ENCODE results near the gene GDE1. TPM values are rescaled to one million over a fixed set of nuclear protein-coding genes. Genes with fewer than 3 reads are reported as not detected.

Gene GDE1
- total RNA-seq, 1 experiment from 2014 or later, result 45.6 TPM

GRCh38 chr16:19522760-19523159, 862 bp upstream of the GDE1 start:
- CTCF ChIA-PET, result no interaction called here

GRCh38 chr16:19522397-19522732, 467 bp upstream of the GDE1 start:
- no peaks in the 10 kb centered on the region for H3K9me2 ChIP-seq (replicated peaks; ENCODE audit: low read length)
- 0 out of 2 replicates have a peak, but pooled peaks cover 4% of the 10 kb centered on the region for H4K20me1 ChIP-seq (ENCODE audit: low read length)
- CTCF ChIA-PET, result no interaction called here
- TF ChIP-seq EZH2phosphoT487 (IDR thresholded peaks at IDR 0.05; ENCODE audit: borderline replicate concordance, low read length), result no peak
- no peak for TF ChIP-seq CTCF (conservative IDR thresholded peaks at IDR 0.05; ENCODE audit: low read depth, low read length)
- no peak for TF ChIP-seq EZH2 (IDR thresholded peaks at IDR 0.05; ENCODE audit: low read length, unreplicated experiment)
- H3K36me3 ChIP-seq (ENCODE audit: low read depth, low read length), result no peaks in the 10 kb centered on the region
- peaks cover 54% of the 10 kb centered on the region for H3K4me1 ChIP-seq (ENCODE audit: insufficient read depth, low read length)
- no peak overlapping the region for H3K27ac ChIP-seq (ENCODE audit: low read length)
- H3K4me3 ChIP-seq (ENCODE audit: low read length), result peak overlapping the region; percentile 94; the same call in 1 of the 2 replicates
- POLR2A ChIA-PET (ENCODE audit: unreplicated experiment), result no interaction called here
- no peak for ATAC-seq
- no peak overlapping the region for H3K9ac ChIP-seq (ENCODE audit: low read length)
- BruUV-seq (replicated peaks), result no TSS peak
- peak; percentile 16 for DNase-seq
- peaks cover 68% of the 10 kb centered on the region for H3K79me2 ChIP-seq (ENCODE audit: low read length)
- no peaks in the 10 kb centered on the region for H3K27me3 ChIP-seq (ENCODE audit: low read length)
- peak overlapping the region; percentile 98 for H3K4me2 ChIP-seq (ENCODE audit: low read length)
- intact Hi-C loops (cut with micrococcal nuclease), result loop anchor here (5.0 kb wide), 1 partner anchor 35 kb away; the partner anchor contains the start of gene VPS35L
- peak overlapping the region; percentile 68; the same call in 1 of the 2 replicates for H2AFZ ChIP-seq (ENCODE audit: low read length)
- H3K9me3 ChIP-seq (ENCODE audit: low read length), result no peaks in the 10 kb centered on the region
- no peaks in the 10 kb centered on the region for H3F3A ChIP-seq (ENCODE audit: low read length, unreplicated experiment)

More at GRCh38 chr16:19522760-19523159, 862 bp upstream of the GDE1 start:
- H3K27me3 ChIP-seq (ENCODE audit: low read length), result no peaks in the 10 kb centered on the region
- H2AFZ ChIP-seq (ENCODE audit: low read length), result peak overlapping the region; percentile 68; the same call in 1 of the 2 replicates
- POLR2A ChIA-PET (ENCODE audit: unreplicated experiment), result no interaction called here
- no peak overlapping the region for H3K27ac ChIP-seq (ENCODE audit: low read length)
- H3K4me2 ChIP-seq (ENCODE audit: low read length), result no peak overlapping the region
- ATAC-seq, result no peak
- no peak for DNase-seq
- TF ChIP-seq EZH2phosphoT487 (IDR thresholded peaks at IDR 0.05; ENCODE audit: borderline replicate concordance, low read length) (no peak), CTCF (conservative IDR thresholded peaks at IDR 0.05; ENCODE audit: low read depth, low read length) (no peak), EZH2 (IDR thresholded peaks at IDR 0.05; ENCODE audit: low read length, unreplicated experiment) (no peak)
- no peak overlapping the region for H3K9ac ChIP-seq (ENCODE audit: low read length)
- H3K4me3 ChIP-seq (ENCODE audit: low read length), result no peak overlapping the region
- H4K20me1 ChIP-seq (ENCODE audit: low read length), result 0 out of 2 replicates have a peak, but pooled peaks cover 4% of the 10 kb centered on the region
- H3K36me3 ChIP-seq (ENCODE audit: low read depth, low read length), result no peaks in the 10 kb centered on the region; the same call in 1 of the 2 replicates
- H3F3A ChIP-seq (ENCODE audit: low read length, unreplicated experiment), result no peaks in the 10 kb centered on the region
- H3K9me2 ChIP-seq (replicated peaks; ENCODE audit: low read length), result no peaks in the 10 kb centered on the region
- peaks cover 52% of the 10 kb centered on the region for H3K4me1 ChIP-seq (ENCODE audit: insufficient read depth, low read length)
- BruUV-seq (replicated peaks), result no TSS peak
- no peaks in the 10 kb centered on the region for H3K9me3 ChIP-seq (ENCODE audit: low read length)
- intact Hi-C loops (cut with micrococcal nuclease), result loop anchor here (5.0 kb wide), 1 partner anchor 35 kb away; the partner anchor contains the start of gene VPS35L
- H3K79me2 ChIP-seq (ENCODE audit: low read length), result peaks cover 68% of the 10 kb centered on the region

- Histone ChIP-seq H3K27me3 (ENCODE audit: low read length) (no peaks in the 10 kb centered on the region), H3K36me3 (ENCODE audit: low read depth, low read length) (peaks cover 9% of the 10 kb centered on the region), H3K79me2 (ENCODE audit: low read length) (peaks cover 68% of the 10 kb centered on the region), H3K27ac (ENCODE audit: low read length) (peak overlapping the region; percentile 90), H3K9me3 (ENCODE audit: low read length) (no peaks in the 10 kb centered on the region), H3K4me2 (ENCODE audit: low read length) (peak overlapping the region; percentile 98), H4K20me1 (ENCODE audit: low read length) (0 out of 2 replicates have a peak, but pooled peaks cover 7% of the 10 kb centered on the region), H3F3A (ENCODE audit: low read length, unreplicated experiment) (no peaks in the 10 kb centered on the region), H3K4me3 (ENCODE audit: low read length) (peak overlapping the region; percentile 94), H3K4me1 (ENCODE audit: insufficient read depth, low read length) (peaks cover 67% of the 10 kb centered on the region), H3K9me2 (replicated peaks; ENCODE audit: low read length) (no peaks in the 10 kb centered on the region), H2AFZ (ENCODE audit: low read length) (peak overlapping the region; percentile 68; the same call in 1 of the 2 replicates), H3K9ac (ENCODE audit: low read length) (peak overlapping the region; percentile 88)
- CTCF ChIA-PET, result no interaction called here
- POLR2A ChIA-PET (ENCODE audit: unreplicated experiment), result interaction anchor here (0.7 kb wide), 1 partner anchor 175 kb away, joined by 3 read pairs; no protein-coding TSS in a partner anchor
- TF ChIP-seq CTCF (conservative IDR thresholded peaks at IDR 0.05; ENCODE audit: low read depth, low read length), result no peak
- TF ChIP-seq EZH2phosphoT487 (IDR thresholded peaks at IDR 0.05; ENCODE audit: borderline replicate concordance, low read length), result no peak
- no peak for TF ChIP-seq EZH2 (IDR thresholded peaks at IDR 0.05; ENCODE audit: low read length, unreplicated experiment)
- ATAC-seq (peak; percentile 21), DNase-seq (peak; percentile 67)
- TSS peak; percentile 52 for BruUV-seq (replicated peaks)
- intact Hi-C loops (cut with micrococcal nuclease), result loop anchor here (5.0 kb wide), 1 partner anchor 36 kb away; the partner anchor contains the start of gene VPS35L
These were observed 1.0 kb downstream of the GDE1 start for GRCh38 chr16:19520861-19521331.

All from PC-3 (cell line).